Activated T-cell treated with anti-CD3 and anti-CD28 coated beads for 4 hours (primary cell): ENCODE measurements around the gene MOG.
A peak's percentile ranks its signal among the peaks of the same experiment; 100 is the strongest.

ENCODE experiments used
- DNase-seq: peaks from one replicate; pipeline ENCODE4 v3.0.0-alpha.2; 2020

The MOG gene

GRCh38 chr6:29656798-29657197 is at the start of gene MOG:
TSS of gene MOG (plus strand) at chr6:29657092. CDS start at chr6:29657210, 118 bp downstream.
- DNase-seq: no peak

GRCh38 chr6:29608131-29608530 is 48.8 kb upstream of the MOG start:
- DNase-seq: no peak

DNA sequence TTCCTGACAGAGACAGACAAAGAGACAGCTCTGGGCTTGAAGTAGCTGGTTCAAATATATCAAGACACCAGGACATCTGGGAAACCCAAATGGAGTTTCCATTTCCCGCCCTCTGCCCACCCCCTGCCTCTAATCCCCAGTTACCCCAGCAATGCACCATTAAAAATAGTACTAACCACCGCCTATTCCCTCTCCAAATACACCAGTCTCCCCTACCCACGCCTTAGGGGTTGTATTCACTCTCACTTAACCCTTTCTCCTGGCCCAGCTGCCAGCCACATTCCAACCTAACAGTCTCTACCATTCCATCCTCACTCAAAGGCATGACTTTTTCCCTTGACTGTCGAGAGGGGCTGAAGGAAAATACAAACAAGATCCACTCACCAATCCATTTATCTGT is 46.4 kb upstream of the MOG start:
- DNase-seq: no peak

GRCh38 chr6:29611426-29611825 is 45.5 kb upstream of the MOG start:
- no peak for DNase-seq

- no peak for DNase-seq
Measured at GRCh38 chr6:29617782-29618554, 38.9 kb upstream of the MOG start.

DNA sequence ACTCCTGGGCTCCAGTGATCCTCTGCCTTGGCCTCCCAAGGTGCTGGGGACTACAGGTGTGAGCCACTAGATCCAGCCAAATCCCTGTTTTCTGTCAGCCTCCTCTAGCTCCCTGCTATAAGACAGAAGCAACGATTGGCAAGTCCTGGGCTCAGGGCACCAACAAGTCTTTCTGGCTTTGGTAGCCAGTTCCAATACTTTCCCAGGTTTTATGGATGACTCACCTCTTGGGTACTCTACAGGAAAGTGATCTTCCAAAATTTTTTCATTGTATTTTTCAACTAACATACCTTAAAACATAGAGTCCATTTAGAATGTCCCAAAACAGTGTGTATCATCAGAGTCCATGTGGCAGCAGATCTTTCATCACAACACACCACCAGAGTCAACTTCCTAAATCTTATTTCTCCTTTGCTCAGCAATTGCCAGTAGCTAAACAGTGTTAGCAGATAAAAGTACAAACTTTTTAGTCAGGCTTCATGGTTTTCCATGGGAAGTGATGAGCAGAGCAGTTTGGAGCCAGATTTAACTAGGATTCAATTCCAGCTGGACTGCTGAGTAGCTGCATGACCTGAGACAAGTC is 37.2 kb upstream of the MOG start:
- DNase-seq: no peak

GRCh38 chr6:29620630-29621029 is 36.3 kb upstream of the MOG start:
- DNase-seq: no peak

GRCh38 chr6:29624520-29624961 is 32.4 kb upstream of the MOG start:
- DNase-seq: no peak

DNA sequence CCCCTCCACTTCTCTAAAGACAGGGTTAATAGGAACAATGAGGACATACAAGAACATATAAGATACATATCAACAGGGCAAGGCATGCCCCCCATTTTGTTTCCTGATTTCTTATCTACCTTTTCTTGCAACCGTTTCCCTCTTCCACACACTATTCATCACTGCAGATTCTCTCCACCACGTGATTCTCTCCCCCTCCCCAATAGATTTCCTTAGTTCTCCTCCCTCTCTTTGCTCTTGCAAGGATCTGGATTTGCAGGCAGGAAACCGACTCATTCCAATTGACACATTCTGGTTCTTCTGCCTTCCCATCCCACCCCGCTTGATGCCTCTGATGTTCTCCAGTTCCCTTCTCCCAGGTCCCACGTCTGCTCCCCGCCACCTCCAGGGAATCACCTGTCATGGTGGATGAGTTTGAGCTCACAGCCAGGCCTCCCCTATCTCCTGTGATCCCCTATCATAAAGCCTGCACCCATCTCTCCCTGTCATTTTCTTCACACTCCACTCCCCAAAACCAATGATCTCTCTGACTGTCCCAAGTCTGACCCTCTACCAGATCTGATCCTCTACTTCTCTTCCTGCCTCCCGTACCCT is 31.5 kb upstream of the MOG start:
- no peak for DNase-seq

DNA sequence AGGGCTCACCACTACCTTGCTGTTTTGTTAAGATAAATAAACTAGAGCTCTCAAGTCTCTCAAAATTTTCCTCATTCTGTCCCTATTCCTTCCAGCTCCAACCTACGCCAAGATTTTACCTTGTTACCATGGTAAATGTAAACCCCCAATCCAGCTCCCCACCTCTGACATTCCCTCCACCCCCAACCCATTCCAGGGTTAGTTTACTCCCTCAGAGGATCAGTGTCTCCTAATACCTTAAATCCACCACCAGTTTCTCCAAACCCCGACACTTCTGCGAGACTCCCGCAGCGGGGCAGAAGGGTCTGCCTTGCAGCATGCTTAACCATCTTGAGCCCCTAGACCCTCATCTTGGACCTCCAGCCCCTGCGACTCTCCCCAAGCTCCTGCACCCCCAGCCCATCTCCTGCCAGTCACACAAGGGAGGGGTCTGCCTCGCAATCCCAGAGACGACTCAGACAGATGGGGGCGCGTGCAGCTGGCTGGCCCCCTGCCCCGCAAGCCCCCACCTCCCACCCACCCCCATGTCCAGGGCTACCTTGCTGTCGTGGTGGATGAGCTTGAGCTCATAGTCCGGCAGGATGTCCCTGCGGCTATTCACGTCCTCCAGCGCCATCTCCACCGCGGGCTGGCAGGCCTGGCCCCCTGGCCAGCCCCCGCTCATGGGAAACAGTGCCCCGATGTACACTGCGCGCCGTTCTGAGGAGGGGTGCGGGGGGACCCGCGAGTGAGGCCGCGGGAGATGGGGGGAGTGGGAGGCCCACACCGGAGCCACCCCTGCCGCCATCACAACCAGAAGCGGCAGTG is 29.7 kb upstream of the MOG start:
- DNase-seq: no peak

GRCh38 chr6:29627755-29628418 is 29.0 kb upstream of the MOG start:
- DNase-seq: peak; percentile 50

- peak; percentile 43 for DNase-seq
Measured at GRCh38 chr6:29628419-29629281, 28.2 kb upstream of the MOG start.

DNA sequence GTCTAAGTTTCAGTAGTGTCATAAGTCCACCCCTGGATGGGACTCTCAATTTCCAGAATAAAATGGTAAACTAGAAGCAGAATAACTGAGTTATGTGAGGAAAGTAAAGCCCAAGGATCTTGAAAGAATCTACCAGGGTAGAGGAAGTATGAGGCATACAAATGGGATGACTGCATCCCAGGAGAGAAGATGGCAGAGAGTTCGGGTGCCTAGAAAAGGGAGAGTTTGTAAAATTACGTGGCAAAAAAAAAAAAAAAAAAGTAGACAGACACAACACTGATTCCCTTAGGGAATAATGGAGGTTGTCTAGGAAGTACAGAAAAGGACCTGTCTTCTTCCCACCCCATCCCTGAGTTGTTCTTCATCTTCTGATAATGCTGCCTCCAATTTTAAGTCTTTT is 27.3 kb upstream of the MOG start:
- DNase-seq: no peak

- DNase-seq: no peak
Measured at GRCh38 chr6:29630315-29630714, 26.6 kb upstream of the MOG start.

DNA sequence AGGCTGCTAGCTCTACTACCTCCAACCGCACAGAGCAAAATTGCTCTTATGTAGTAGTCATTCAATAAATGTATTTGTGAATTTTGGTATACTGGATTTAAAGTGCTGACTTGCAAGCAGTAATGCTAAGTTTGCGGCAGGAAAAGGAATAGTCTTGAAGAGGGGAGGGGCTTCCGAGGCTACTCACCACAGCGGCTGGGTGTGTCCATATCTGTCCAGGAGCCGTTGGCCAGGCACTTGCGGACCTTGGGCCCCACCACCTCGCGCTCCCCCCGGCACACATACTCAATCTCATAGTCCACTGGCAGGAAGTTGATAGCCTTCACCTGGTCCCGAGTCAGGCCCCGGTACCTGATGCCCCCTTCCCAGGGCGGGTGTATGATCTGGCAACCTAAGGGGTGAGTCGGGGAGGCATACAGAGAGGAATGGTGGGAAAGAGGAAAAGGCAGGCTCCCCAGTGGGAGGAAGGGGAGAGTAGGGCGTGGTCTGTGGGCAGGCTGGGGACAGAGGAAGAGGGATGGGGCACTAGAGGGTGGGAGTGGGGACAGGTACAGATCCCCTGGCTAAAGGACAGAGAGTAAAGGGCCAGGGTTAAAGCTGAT is 25.6 kb upstream of the MOG start:
- no peak for DNase-seq

DNA sequence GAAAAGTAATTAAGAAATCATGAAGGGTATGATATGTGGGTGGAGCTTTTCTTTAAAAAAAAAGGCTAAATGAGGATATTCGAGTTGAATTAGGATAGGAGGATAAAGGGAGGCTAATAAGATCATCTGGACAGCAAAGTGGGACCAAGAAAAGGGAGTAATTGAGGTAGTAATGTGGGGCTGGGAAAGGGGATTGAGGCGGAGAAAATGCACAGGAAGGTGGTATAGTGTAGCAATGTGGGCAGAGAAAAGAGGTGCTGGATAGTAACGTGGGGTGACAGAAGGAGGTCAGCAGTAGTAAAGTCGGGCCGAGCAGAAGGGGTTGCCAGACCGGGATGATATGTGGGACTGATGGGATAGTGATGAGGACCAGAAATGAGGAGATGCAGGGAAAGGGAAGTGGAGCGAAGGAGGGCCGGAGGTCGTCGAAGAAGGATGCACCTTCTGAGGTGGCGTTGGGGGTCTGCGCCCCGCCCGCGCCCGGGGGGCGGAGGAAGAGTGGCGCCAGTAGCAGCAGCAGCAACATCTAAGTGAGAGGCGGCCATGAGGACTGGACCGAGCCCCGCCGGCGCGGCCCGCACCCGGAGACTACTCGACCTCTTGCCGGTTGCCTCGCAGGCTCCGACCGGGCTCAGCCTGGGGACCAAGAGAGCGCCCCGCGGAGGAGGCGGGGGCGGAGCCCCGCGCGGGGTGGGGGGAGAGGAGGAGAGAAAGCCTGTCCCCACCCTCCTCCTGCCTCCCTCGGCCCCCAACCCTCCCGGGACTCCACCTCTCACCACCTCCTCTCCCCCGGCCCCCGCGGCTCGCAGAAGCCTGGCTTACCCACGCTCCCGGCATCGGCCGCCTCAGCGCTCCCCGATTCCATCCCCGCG is 24.8 kb upstream of the MOG start:
- DNase-seq: peak; percentile 55

GRCh38 chr6:29632789-29633533 is 23.9 kb upstream of the MOG start, which contains the start of gene GABBR1:
TSS of gene GABBR1 (minus strand) at chr6:29633183. CDS start at chr6:29632385, 798 bp downstream.
- peak; percentile 62 for DNase-seq

DNA sequence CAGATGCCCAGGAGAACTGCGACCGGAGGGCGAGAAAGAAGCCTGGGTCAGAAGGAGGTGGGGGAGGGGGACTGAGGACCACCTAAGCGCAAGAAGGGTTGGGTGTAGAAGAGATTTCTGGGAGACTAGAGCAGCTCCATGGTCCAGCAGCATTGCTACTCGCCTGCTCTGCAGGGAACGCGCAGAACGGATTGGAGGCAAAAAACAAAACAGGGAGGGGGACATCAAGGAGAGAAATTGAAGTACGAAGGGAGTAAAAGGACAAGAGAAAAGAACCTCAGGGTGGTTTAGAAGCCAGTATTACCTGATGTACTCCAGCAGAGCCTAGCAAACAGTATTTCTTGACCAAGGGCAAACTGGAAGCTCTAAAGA is 23.4 kb upstream of the MOG start:
- DNase-seq: no peak

DNA sequence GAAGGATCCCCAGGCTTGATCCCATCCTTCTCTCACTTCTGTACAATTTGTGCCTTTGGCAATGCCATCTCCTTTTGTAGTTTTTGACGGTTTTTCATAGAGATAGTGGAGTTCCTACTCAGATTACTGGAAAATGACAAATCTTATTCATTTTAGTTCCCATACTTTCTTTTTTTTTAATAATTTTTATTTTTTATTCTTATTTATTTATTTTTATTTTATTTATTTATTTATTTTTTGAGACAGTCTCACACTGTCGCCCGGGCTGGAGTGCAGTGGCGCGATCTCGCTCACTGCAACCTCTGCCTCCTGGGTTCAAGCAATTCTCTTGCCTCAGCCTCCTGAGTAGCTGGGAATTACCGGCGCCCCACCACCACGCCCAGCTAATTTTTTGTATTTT is 19.6 kb upstream of the MOG start:
- no peak for DNase-seq
